GM21529 (cell line): ENCODE data around the gene SRGN.
"Not testable (repeated sequence)": the region's sequence is repeated elsewhere in the genome, so short reads cannot be mapped to it uniquely, and the experiment has no call there.

ENCODE experiments used
- ATAC-seq: cut with Tn5 transposase; IDR thresholded peaks from one replicate; pipeline ENCODE4 v1.9.1; 2021; ENCODE audit not compliant: unreplicated experiment

SRGN gene

GRCh38 chr10:69087590-69088470 lies at the start of gene SRGN:
SRGN (plus strand) TSS chr10:69088103; CDS start chr10:69088158, 55 bp downstream.
- peak; percentile 64 for ATAC-seq

GRCh38 chr10:69040904-69041303 lies 47.0 kb upstream of the SRGN start:
- ATAC-seq = not testable (repeated sequence)

- ATAC-seq = no peak
Measured at GRCh38 chr10:69042417-69042816, 45.5 kb upstream of the SRGN start.

- ATAC-seq = no peak
Measured at GRCh38 chr10:69042838-69043237, 45.1 kb upstream of the SRGN start.

GRCh38 chr10:69043931-69044531 lies 43.9 kb upstream of the SRGN start:
- peak; percentile 60 for ATAC-seq

- peak; percentile 7 for ATAC-seq
Measured at GRCh38 chr10:69044546-69044945, 43.4 kb upstream of the SRGN start.

- peak; percentile 52 for ATAC-seq
Measured at GRCh38 chr10:69045441-69046300, 42.2 kb upstream of the SRGN start.

- ATAC-seq = no peak
Measured at GRCh38 chr10:69047111-69047832, 40.6 kb upstream of the SRGN start.

- ATAC-seq = no peak
Measured at GRCh38 chr10:69048103-69048502, 39.8 kb upstream of the SRGN start.

GRCh38 chr10:69049566-69049961 lies 38.3 kb upstream of the SRGN start:
- ATAC-seq = no peak

- ATAC-seq = peak; percentile 56
Measured at GRCh38 chr10:69051303-69051702, 36.6 kb upstream of the SRGN start.

GRCh38 chr10:69051710-69052487 lies 36.0 kb upstream of the SRGN start:
- ATAC-seq = no peak

- ATAC-seq = no peak
Measured at GRCh38 chr10:69052736-69053135, 35.2 kb upstream of the SRGN start.

- no peak for ATAC-seq
Measured at GRCh38 chr10:69055241-69055640, 32.7 kb upstream of the SRGN start.

GRCh38 chr10:69056129-69056528 lies 31.8 kb upstream of the SRGN start:
- ATAC-seq = no peak

GRCh38 chr10:69056536-69057260 lies 31.2 kb upstream of the SRGN start:
- no peak for ATAC-seq

GRCh38 chr10:69057261-69057950 lies 30.5 kb upstream of the SRGN start:
- no peak for ATAC-seq

- ATAC-seq = no peak
Measured at GRCh38 chr10:69057951-69058297, 30.0 kb upstream of the SRGN start.
